K562 (cell line): ENCODE measurements around the gene ICAM2. TPM values are rescaled to one million over a fixed set of nuclear protein-coding genes. Genes with fewer than 3 reads are reported as not detected.
A peak's percentile ranks its signal among the peaks of the same experiment; 100 is the strongest.

Experiments
- AFF1 ChIP-seq, 2 experiments: fragments of 450-650 bp; IDR thresholded peaks; 2 replicates each; pipeline ENCODE4 v1.6.1; 2018; ENCODE audit warnings: mild to moderate bottlenecking in 2 of 2, low read depth in 1 of 2; ENCODE audit not compliant: partially characterized antibody in 2 of 2
- CBX1 ChIP-seq: sonication (generic); IDR thresholded peaks from 2 replicates; pipeline ENCODE4 v1.6.1; 2016; ENCODE audit warnings: antibody characterized with exemption, low read depth, mild to moderate bottlenecking
- EGR1 ChIP-seq: fragments of 450-650 bp; conservative IDR thresholded peaks from 2 replicates; pipeline ENCODE4 v1.6.1; 2017; ENCODE audit warnings: mild to moderate bottlenecking
- EHMT2 ChIP-seq: fragments of 450-650 bp; IDR thresholded peaks from 2 replicates; pipeline ENCODE4 v1.6.1; 2018; ENCODE audit warnings: antibody characterized with exemption
- ELK1 ChIP-seq: sonication (generic); formaldehyde crosslinking; IDR thresholded peaks from 2 replicates; pipeline ENCODE4 v1.8.1; 2022; ENCODE audit warnings: missing genetic modification reagents
- MBD1 ChIP-seq: fragments of 250-450 bp; sonication (Bioruptor Pico); IDR thresholded peaks from 2 replicates; pipeline ENCODE4 v1.8.0; 2022; ENCODE audit warnings: inconsistent platforms
- NCOA4 ChIP-seq: fragments of 450-650 bp; IDR thresholded peaks from 2 replicates; pipeline ENCODE4 v1.6.1; 2018; ENCODE audit warnings: mild to moderate bottlenecking; ENCODE audit not compliant: partially characterized antibody
- NCOA6 ChIP-seq: fragments of 450-650 bp; IDR thresholded peaks from 2 replicates; pipeline ENCODE4 v1.6.1; 2017; ENCODE audit warnings: mild to moderate bottlenecking
- PHF20 ChIP-seq: fragments of 450-650 bp; IDR thresholded peaks from 2 replicates; pipeline ENCODE4 v1.6.1; 2018; ENCODE audit not compliant: partially characterized antibody
- POLR2G ChIP-seq: fragments of 200-400 bp; formaldehyde crosslinking; IDR thresholded peaks from 2 replicates; pipeline ENCODE4 v1.6.1; 2017; ENCODE audit warnings: low read depth, mild to moderate bottlenecking, antibody characterized with exemption, low read length, moderate library complexity
- RBM17 ChIP-seq: fragments of 200-400 bp; formaldehyde crosslinking; IDR thresholded peaks from 2 replicates; pipeline ENCODE4 v1.6.1; 2017; ENCODE audit warnings: low read depth, mild to moderate bottlenecking, low read length, borderline replicate concordance
- RFX7 ChIP-seq: fragments of 250-450 bp; sonication (Bioruptor Pico); IDR thresholded peaks from 2 replicates; pipeline ENCODE4 v1.5.1; 2021; ENCODE audit warnings: mild to moderate bottlenecking
- RHOXF2B ChIP-seq: fragments of 250-450 bp; sonication (Bioruptor Pico); conservative IDR thresholded peaks from 2 replicates; pipeline ENCODE4 v1.5.1; 2021
- SMARCB1 ChIP-seq: IDR thresholded peaks from 2 replicates; pipeline ENCODE4 v1.6.1; 2011; ENCODE audit warnings: improper control_type of control experiment, low read depth; ENCODE audit not compliant: insufficient read length
- SNAPC5 ChIP-seq: fragments of 250-450 bp; sonication (Bioruptor Pico); IDR thresholded peaks from 2 replicates; pipeline ENCODE4 v1.8.0; 2021; ENCODE audit warnings: moderate library complexity, mild to moderate bottlenecking, inconsistent platforms
- SRSF7 ChIP-seq: fragments of 200-400 bp; formaldehyde crosslinking; optimal IDR thresholded peaks from 2 replicates; pipeline ENCODE3; 2017; ENCODE audit warnings: mild to moderate bottlenecking, low read depth, low read length
- SRSF9 ChIP-seq: fragments of 200-400 bp; formaldehyde crosslinking; IDR thresholded peaks from 2 replicates; pipeline ENCODE4 v1.6.1; 2017; ENCODE audit warnings: low read depth, low read length, borderline replicate concordance
- THRB ChIP-seq: fragments of 450-650 bp; formaldehyde crosslinking; conservative IDR thresholded peaks from 2 replicates; pipeline ENCODE4 v1.4.0; 2022; ENCODE audit warnings: mild to moderate bottlenecking, missing genetic modification characterization
- U2AF1 ChIP-seq: fragments of 200-400 bp; formaldehyde crosslinking; optimal IDR thresholded peaks from 2 replicates; pipeline ENCODE3; 2017; ENCODE audit warnings: mild to moderate bottlenecking, low read depth, low read length, moderate library complexity
- ZNF121 ChIP-seq: sonication (generic); formaldehyde crosslinking; conservative IDR thresholded peaks from 2 replicates; pipeline ENCODE4 v1.8.0; 2022; ENCODE audit warnings: missing genetic modification reagents
- polyA plus RNA-seq, 8 experiments: library from polyadenylated mRNA; depleted of rRNA in 4 of 8; stranded (reverse) in 5 of 8; unstranded in 3 of 8; fragments of >200 nt; fragmentation: Nextera tagmentation in 2 of 8; fragmentation: Illumina TruSeq in 1 of 8; extraction: Ambion mirVana in 2 of 8; extraction: Trizol in 1 of 8; gene quantifications; 2 replicates each; pipeline versions ENCODE4 v1.2.1 to v1.2.3, GENCODE V29; 2011 to 2014; ENCODE audit warnings: inconsistent platforms in 1 of 8, missing spikeins in 1 of 8
- total RNA-seq, 7 experiments: library from RNA; depleted of rRNA in 6 of 7; stranded (reverse); fragments of >200 nt in 6 of 7; fragmentation: Illumina TruSeq in 2 of 7; extraction: Trizol in 2 of 7; gene quantifications; 2 replicates each; pipeline versions ENCODE4 v1.2.1 to v1.2.3, GENCODE V29; 2011 to 2021; ENCODE audit warnings: low replicate concordance in 1 of 7

The ICAM2 gene
- total and polyA plus RNA-seq, 9 of the 15 experiments (the other 6 are each of a cell fraction or from before 2014, with no cell fraction given), result 37.9 to 89.4 (median 60.6) TPM

- TF ChIP-seq U2AF1 (no peak), CBX1 (peak; percentile 32; the same call in 1 of the 2 replicates), SRSF9 (no peak), NCOA6 (no peak), SRSF7 (no peak), POLR2G (no peak), SNAPC5 (CRISPR knock-in tag) (no peak), THRB (CRISPR knock-in tag) (no peak), EGR1 (no peak), RFX7 (CRISPR knock-in tag) (no peak), AFF1 (IDR thresholded peaks at IDR 0.05; ENCODE audit: low read depth in 1 of 2, partially characterized antibody in 2 of 2) (no peak), ZNF121 (0 out of 2 replicates have a peak, but pooled peaks have one; percentile 23), ELK1 (no peak), NCOA4 (no peak), MBD1 (CRISPR knock-in tag) (no peak), RHOXF2B (CRISPR knock-in tag) (no peak), RBM17 (no peak), EHMT2 (no peak), PHF20 (peak; percentile 16), SMARCB1 (no peak)
Measured at GRCh38 chr17:64024781-64025731, 4.6 kb upstream of the ICAM2 start (continued).
